Measurements from ENCODE around the gene TSPAN10. TPM values are rescaled to one million over a fixed set of nuclear protein-coding genes. Genes with fewer than 3 reads are reported as not detected.
"Not testable (repeated sequence)": the region's sequence is repeated elsewhere in the genome, so short reads cannot be mapped to it uniquely, and the experiment has no call there.

TSPAN10 gene
- total RNA-seq, 1 donor from 2014 or later, result 1.8 TPM

- H3K4me3 Mint-ChIP-seq (ENCODE audit: unreplicated experiment), result no peak overlapping the region
- H3K27me3 Mint-ChIP-seq (ENCODE audit: low read depth), result no peaks in the 10 kb centered on the region
- H3K27ac Mint-ChIP-seq (ENCODE audit: unreplicated experiment), result no peak overlapping the region
- TF ChIP-seq CTCF (IDR thresholded peaks at IDR 0.05), result no peak
- H3K36me3 Mint-ChIP-seq (ENCODE audit: low read depth), result peaks cover 26% of the 10 kb centered on the region
- peaks cover 3% of the 10 kb centered on the region for H3K4me1 Mint-ChIP-seq (ENCODE audit: low read depth)
- DNase-seq (ENCODE audit: low spot score), result no peak
- H3K9me3 Mint-ChIP-seq (ENCODE audit: low read depth), result no peaks in the 10 kb centered on the region
Measured at GRCh38 chr17:81608605-81609004, 28.4 kb upstream of the TSPAN10 start.

GRCh38 chr17:81609541-81610311 is 27.3 kb upstream of the TSPAN10 start:
- Mint-ChIP-seq H3K4me3 (ENCODE audit: unreplicated experiment) (no peak overlapping the region), H3K4me1 (ENCODE audit: low read depth) (peaks cover 15% of the 10 kb centered on the region), H3K36me3 (ENCODE audit: low read depth) (peaks cover 24% of the 10 kb centered on the region), H3K27ac (ENCODE audit: unreplicated experiment) (no peak overlapping the region), H3K9me3 (ENCODE audit: low read depth) (no peaks in the 10 kb centered on the region), H3K27me3 (ENCODE audit: low read depth) (no peaks in the 10 kb centered on the region)
- no peak for DNase-seq (ENCODE audit: low spot score)
- no peak for TF ChIP-seq CTCF (IDR thresholded peaks at IDR 0.05)

- Mint-ChIP-seq H3K9me3 (ENCODE audit: low read depth) (no peaks in the 10 kb centered on the region), H3K4me1 (ENCODE audit: low read depth) (peaks cover 24% of the 10 kb centered on the region), H3K36me3 (ENCODE audit: low read depth) (peaks cover 24% of the 10 kb centered on the region), H3K27ac (ENCODE audit: unreplicated experiment) (no peak overlapping the region), H3K4me3 (ENCODE audit: unreplicated experiment) (no peak overlapping the region), H3K27me3 (ENCODE audit: low read depth) (no peaks in the 10 kb centered on the region)
- TF ChIP-seq CTCF (IDR thresholded peaks at IDR 0.05), result no peak
- DNase-seq (ENCODE audit: low spot score), result no peak
Measured at GRCh38 chr17:81612172-81612970, 24.6 kb upstream of the TSPAN10 start.

- no peak for DNase-seq (ENCODE audit: low spot score)
- peak overlapping the region; percentile 94 for H3K27ac Mint-ChIP-seq (ENCODE audit: unreplicated experiment)
- peaks cover 20% of the 10 kb centered on the region for H3K36me3 Mint-ChIP-seq (ENCODE audit: low read depth)
- no peak for TF ChIP-seq CTCF (IDR thresholded peaks at IDR 0.05)
- H3K9me3 Mint-ChIP-seq (ENCODE audit: low read depth), result no peaks in the 10 kb centered on the region
- no peak overlapping the region for H3K4me3 Mint-ChIP-seq (ENCODE audit: unreplicated experiment)
- peaks cover 24% of the 10 kb centered on the region for H3K4me1 Mint-ChIP-seq (ENCODE audit: low read depth)
- no peaks in the 10 kb centered on the region for H3K27me3 Mint-ChIP-seq (ENCODE audit: low read depth)
Measured at GRCh38 chr17:81615401-81615930, 21.5 kb upstream of the TSPAN10 start.

GRCh38 chr17:81616877-81617276 is 20.1 kb upstream of the TSPAN10 start:
- Mint-ChIP-seq H3K27ac (ENCODE audit: unreplicated experiment) (no peak overlapping the region), H3K4me3 (ENCODE audit: unreplicated experiment) (no peak overlapping the region)
- TF ChIP-seq CTCF (IDR thresholded peaks at IDR 0.05), result no peak

GRCh38 chr17:81618307-81618706 is 18.7 kb upstream of the TSPAN10 start:
- H3K27ac Mint-ChIP-seq (ENCODE audit: unreplicated experiment); H3K4me3 Mint-ChIP-seq (ENCODE audit: unreplicated experiment); H3K27me3 Mint-ChIP-seq (ENCODE audit: low read depth); DNase-seq (ENCODE audit: low spot score); H3K9me3 Mint-ChIP-seq (ENCODE audit: low read depth): not testable (repeated sequence)
- H3K4me1 Mint-ChIP-seq (ENCODE audit: low read depth), result peaks cover 24% of the 10 kb centered on the region
- H3K36me3 Mint-ChIP-seq (ENCODE audit: low read depth), result peaks cover 36% of the 10 kb centered on the region

More at GRCh38 chr17:81616877-81617276, 20.1 kb upstream of the TSPAN10 start:
- Mint-ChIP-seq H3K36me3 (ENCODE audit: low read depth) (peaks cover 34% of the 10 kb centered on the region), H3K9me3 (ENCODE audit: low read depth) (no peaks in the 10 kb centered on the region), H3K27me3 (ENCODE audit: low read depth) (no peaks in the 10 kb centered on the region), H3K4me1 (ENCODE audit: low read depth) (peaks cover 24% of the 10 kb centered on the region)
- DNase-seq (ENCODE audit: low spot score), result no peak
